ENCODE measurements around the gene STK4.

DNA sequence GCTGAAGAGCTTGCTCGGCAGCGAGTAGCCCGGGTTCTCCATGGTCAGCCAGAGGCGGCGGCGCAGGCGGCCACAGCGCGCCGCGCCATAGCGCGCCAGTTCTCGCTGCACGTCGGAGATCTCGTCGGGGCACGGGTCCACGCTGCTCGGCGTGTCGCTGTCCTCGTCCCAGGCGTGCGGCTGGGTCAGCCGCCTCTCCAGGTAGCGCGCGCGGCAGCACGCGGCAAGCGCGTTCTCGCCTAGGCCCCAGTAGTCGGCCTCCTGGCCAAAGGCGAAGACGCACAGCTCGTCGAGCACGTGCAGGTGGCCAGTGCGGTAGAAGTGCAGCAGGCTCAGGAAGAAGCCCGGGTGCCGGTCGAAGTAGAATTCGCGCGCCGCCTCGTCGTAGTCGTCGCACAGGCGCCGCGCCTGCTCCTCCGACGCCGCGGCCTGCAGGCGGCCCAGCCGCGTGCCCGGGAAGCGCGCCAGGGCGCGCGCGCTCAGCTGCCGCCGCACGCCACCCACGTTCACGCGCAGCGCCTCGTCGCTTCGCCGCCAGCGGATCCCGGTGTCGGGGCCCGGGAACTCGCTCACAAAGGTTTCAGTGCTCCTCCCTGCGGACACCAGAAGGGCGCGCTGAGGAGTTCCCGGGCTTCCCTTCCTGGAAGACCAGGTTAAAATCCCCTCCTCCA is 131.9 kb downstream of the STK4 start:
- TF ChIP-seq EZH2 (IDR thresholded peaks at IDR 0.05; ENCODE audit: low read depth): no peak
- TF ChIP-seq, protein P1, sequence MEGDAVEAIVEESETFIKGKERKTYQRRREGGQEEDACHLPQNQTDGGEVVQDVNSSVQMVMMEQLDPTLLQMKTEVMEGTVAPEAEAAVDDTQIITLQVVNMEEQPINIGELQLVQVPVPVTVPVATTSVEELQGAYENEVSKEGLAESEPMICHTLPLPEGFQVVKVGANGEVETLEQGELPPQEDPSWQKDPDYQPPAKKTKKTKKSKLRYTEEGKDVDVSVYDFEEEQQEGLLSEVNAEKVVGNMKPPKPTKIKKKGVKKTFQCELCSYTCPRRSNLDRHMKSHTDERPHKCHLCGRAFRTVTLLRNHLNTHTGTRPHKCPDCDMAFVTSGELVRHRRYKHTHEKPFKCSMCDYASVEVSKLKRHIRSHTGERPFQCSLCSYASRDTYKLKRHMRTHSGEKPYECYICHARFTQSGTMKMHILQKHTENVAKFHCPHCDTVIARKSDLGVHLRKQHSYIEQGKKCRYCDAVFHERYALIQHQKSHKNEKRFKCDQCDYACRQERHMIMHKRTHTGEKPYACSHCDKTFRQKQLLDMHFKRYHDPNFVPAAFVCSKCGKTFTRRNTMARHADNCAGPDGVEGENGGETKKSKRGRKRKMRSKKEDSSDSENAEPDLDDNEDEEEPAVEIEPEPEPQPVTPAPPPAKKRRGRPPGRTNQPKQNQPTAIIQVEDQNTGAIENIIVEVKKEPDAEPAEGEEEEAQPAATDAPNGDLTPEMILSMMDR (conservative IDR thresholded peaks at IDR 0.05): no peak
